GM18870 (cell line): ENCODE results near the gene CORO1A.
"Not testable (repeated sequence)": the region's sequence is repeated elsewhere in the genome, so short reads cannot be mapped to it uniquely, and the experiment has no call there.

ENCODE experiments used
- ATAC-seq: cut with Tn5 transposase; IDR thresholded peaks from one replicate; pipeline ENCODE4 v1.9.1; 2021; ENCODE audit warnings: moderate library complexity; ENCODE audit not compliant: unreplicated experiment

CORO1A gene

GRCh38 chr16:30199608-30200343, 16.4 kb downstream of the CORO1A start:
- not testable (repeated sequence) for ATAC-seq

DNA sequence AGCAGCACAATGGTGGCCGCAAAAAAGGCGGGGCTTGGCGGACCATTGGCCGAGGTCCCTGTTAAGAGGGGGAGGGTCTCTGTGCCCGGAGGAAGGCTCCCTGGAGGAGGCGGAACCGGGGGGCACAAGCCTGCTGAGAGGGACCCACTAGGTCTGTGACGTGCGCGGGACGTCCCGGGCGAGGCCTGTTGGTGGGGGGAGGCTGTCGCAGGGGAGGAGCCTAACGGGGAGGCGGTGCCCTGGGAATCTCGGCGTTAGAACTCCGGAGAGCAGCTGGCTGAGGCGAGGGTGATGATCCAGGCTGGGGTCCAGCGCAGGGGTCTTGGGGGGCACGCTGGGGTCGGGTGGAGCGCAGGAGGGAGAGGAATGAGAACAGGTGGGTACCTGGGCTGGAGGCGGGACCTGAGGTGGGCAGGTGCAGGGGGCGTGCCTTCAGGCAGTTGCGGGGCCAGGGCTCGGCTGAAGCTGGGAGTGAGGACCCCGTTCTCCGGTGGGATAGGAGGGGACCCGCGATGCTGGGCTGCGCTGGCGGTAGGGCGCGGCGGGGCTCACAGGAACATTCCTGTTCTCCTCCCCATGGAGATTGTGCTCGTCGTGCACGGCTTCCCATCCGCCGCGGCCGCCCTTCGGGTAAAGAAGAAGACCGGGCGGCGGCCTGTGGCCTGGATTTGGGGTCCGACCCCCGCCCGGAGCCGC, 22.3 kb downstream of the CORO1A start:
- not testable (repeated sequence) for ATAC-seq

- not testable (repeated sequence) for ATAC-seq
Observed at GRCh38 chr16:30206252-30206651, 22.9 kb downstream of the CORO1A start.

GRCh38 chr16:30207063-30207704, 23.8 kb downstream of the CORO1A start:
- ATAC-seq: not testable (repeated sequence)

DNA sequence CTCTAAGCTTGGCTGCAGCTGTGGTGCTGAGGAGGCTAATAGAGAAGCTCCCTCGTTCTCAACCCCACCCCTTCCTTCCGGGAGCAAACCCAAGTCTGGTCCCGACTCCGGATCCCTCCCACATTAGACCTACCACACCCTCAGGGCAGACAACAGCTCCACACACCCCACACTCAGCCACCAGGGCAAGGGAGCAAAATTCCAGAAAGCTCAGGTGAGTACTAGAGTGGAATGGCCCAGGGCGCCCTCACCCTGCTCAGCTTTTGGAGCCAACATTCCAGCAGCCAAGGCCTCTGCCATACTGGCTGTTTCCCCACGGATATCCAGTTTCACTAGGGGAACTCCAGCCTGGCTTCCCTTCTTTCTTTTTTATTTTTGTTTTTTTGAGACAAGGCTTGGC, 25.6 kb downstream of the CORO1A start:
- ATAC-seq: not testable (repeated sequence)

DNA sequence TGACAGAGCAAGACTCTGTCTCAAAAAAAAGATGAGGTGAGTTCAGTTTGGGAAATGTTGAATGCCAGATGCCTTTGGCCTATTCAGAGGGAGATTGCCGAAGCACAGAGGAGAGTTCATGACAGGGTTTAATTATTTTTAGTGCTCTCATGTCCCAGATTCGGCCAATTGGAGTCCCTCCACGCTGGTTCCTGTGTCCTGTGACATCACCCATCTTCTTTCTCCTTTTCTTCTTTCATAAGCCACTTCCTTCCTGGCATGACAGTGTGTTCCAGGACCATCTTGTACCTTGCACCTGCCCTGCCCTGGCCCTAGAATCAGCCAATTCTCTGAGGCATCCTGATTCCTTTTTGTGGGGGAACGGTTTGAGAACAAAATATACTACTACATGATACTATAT, 28.0 kb downstream of the CORO1A start:
- not testable (repeated sequence) for ATAC-seq

DNA sequence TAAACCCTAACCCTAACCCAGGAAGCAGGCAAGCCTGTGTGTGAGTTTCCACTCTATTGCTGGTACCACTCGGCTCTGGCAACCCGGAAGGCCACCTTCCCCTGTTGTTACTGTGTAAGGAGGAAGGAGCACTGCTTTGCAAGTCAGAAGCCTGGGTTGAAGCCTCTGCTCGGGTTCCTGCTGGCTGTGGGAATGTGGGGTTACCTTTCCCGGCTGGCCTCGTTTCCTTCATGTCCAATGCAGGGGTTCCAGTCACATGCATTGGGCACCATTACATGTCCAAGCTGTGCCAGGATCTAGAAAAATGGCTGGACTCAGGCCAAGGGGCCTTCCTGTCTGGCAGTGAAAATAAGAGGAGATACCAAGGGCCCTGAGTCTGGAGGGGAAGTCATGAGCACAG, 33.7 kb downstream of the CORO1A start:
- ATAC-seq: not testable (repeated sequence)
